Measurements from ENCODE around the gene PIK3R6. TPM values are rescaled to one million over a fixed set of nuclear protein-coding genes. Genes with fewer than 3 reads are reported as not detected.

Gene PIK3R6
- polyA plus RNA-seq, 1 experiment, result not detected

- no peak overlapping the region for H3K27ac ChIP-seq (ENCODE audit: low read depth, low read length)
- ChIA-PET CTCF (no interaction called here), POLR2A (no interaction called here)
- no peaks in the 10 kb centered on the region for H3K27me3 ChIP-seq (ENCODE audit: control insufficient read depth, insufficient read depth, low read length)
- no peak overlapping the region for H3K4me3 ChIP-seq (ENCODE audit: low read depth, low read length)
- DNase-seq (ENCODE audit: low read depth, low spot score), result no peak
- no peaks in the 10 kb centered on the region for H3K9me3 ChIP-seq (ENCODE audit: control insufficient read depth, insufficient read depth, low read length)
- TF ChIP-seq, protein P1, sequence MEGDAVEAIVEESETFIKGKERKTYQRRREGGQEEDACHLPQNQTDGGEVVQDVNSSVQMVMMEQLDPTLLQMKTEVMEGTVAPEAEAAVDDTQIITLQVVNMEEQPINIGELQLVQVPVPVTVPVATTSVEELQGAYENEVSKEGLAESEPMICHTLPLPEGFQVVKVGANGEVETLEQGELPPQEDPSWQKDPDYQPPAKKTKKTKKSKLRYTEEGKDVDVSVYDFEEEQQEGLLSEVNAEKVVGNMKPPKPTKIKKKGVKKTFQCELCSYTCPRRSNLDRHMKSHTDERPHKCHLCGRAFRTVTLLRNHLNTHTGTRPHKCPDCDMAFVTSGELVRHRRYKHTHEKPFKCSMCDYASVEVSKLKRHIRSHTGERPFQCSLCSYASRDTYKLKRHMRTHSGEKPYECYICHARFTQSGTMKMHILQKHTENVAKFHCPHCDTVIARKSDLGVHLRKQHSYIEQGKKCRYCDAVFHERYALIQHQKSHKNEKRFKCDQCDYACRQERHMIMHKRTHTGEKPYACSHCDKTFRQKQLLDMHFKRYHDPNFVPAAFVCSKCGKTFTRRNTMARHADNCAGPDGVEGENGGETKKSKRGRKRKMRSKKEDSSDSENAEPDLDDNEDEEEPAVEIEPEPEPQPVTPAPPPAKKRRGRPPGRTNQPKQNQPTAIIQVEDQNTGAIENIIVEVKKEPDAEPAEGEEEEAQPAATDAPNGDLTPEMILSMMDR (IDR thresholded peaks at IDR 0.05; ENCODE audit: low read depth, low read length), result no peak
Observed at GRCh38 chr17:8904686-8905085, 37.2 kb upstream of the PIK3R6 start.

DNA sequence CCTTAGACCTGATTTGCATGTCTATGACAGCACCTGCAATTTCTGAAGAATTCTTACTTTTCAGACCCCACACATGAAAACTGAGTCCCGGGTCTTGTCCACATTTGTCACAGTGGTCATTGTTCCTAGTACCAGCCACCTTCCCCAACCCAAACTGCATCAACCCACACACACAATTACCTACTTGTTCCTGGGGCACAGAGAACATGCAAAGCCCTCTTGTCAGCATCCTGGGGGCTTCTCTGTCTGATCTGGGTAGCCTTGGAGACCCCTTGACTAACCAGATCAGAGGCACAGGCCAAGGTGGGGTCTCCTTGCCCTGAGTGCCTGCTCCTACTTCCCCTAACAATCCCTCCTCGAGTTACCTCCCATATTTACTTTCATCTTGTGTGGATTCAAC lies 36.7 kb upstream of the PIK3R6 start:
- no peak overlapping the region for H3K4me3 ChIP-seq (ENCODE audit: low read depth, low read length)
- H3K27ac ChIP-seq (ENCODE audit: low read depth, low read length), result no peak overlapping the region
- TF ChIP-seq, protein P1 (IDR thresholded peaks at IDR 0.05; ENCODE audit: low read depth, low read length), result no peak
- no peak for DNase-seq (ENCODE audit: low read depth, low spot score)
- no peaks in the 10 kb centered on the region for H3K9me3 ChIP-seq (ENCODE audit: control insufficient read depth, insufficient read depth, low read length)
- no peaks in the 10 kb centered on the region for H3K27me3 ChIP-seq (ENCODE audit: control insufficient read depth, insufficient read depth, low read length)
- ChIA-PET CTCF (no interaction called here), POLR2A (no interaction called here)

GRCh38 chr17:8900626-8901585 lies 33.4 kb upstream of the PIK3R6 start:
- POLR2A ChIA-PET, result interaction anchor here (0.8 kb wide), 1 partner anchor 606 kb away, joined by 3 read pairs; the partner anchor contains the start of gene SLC25A35
- Histone ChIP-seq H3K4me3 (ENCODE audit: low read depth, low read length) (no peak overlapping the region), H3K27ac (ENCODE audit: low read depth, low read length) (no peak overlapping the region), H3K9me3 (ENCODE audit: control insufficient read depth, insufficient read depth, low read length) (no peaks in the 10 kb centered on the region), H3K27me3 (ENCODE audit: control insufficient read depth, insufficient read depth, low read length) (no peaks in the 10 kb centered on the region)
- CTCF ChIA-PET, result interaction anchor here (2.0 kb wide), 1 partner anchor 11 kb away, joined by 5 read pairs; no protein-coding TSS in a partner anchor
- DNase-seq (ENCODE audit: low read depth, low spot score), result no peak
- TF ChIP-seq, protein P1 (IDR thresholded peaks at IDR 0.05; ENCODE audit: low read depth, low read length), result no peak

GRCh38 chr17:8900207-8900606 lies 32.7 kb upstream of the PIK3R6 start:
- Histone ChIP-seq H3K27ac (ENCODE audit: low read depth, low read length) (no peak overlapping the region), H3K27me3 (ENCODE audit: control insufficient read depth, insufficient read depth, low read length) (no peaks in the 10 kb centered on the region), H3K9me3 (ENCODE audit: control insufficient read depth, insufficient read depth, low read length) (no peaks in the 10 kb centered on the region), H3K4me3 (ENCODE audit: low read depth, low read length) (no peak overlapping the region)
- DNase-seq (ENCODE audit: low read depth, low spot score), result no peak
- CTCF ChIA-PET, result no interaction called here
- POLR2A ChIA-PET, result interaction anchor here (0.8 kb wide), 1 partner anchor 605 kb away, joined by 3 read pairs; the partner anchor contains the start of gene SLC25A35
- TF ChIP-seq, protein P1 (IDR thresholded peaks at IDR 0.05; ENCODE audit: low read depth, low read length), result no peak

GRCh38 chr17:8898636-8899035 lies 31.2 kb upstream of the PIK3R6 start:
- H3K4me3 ChIP-seq (ENCODE audit: low read depth, low read length), result no peak overlapping the region

More at GRCh38 chr17:8898636-8899035, 31.2 kb upstream of the PIK3R6 start:
- no peaks in the 10 kb centered on the region for H3K27me3 ChIP-seq (ENCODE audit: control insufficient read depth, insufficient read depth, low read length)
- ChIA-PET CTCF (interaction anchor here (0.6 kb wide), 1 partner anchor 34 kb away, joined by 3 read pairs; no protein-coding TSS in a partner anchor), POLR2A (no interaction called here)
- no peak overlapping the region for H3K27ac ChIP-seq (ENCODE audit: low read depth, low read length)
- no peak for DNase-seq (ENCODE audit: low read depth, low spot score)
- TF ChIP-seq, protein P1 (IDR thresholded peaks at IDR 0.05; ENCODE audit: low read depth, low read length), result no peak
- no peaks in the 10 kb centered on the region; the same call in 1 of the 2 replicates for H3K9me3 ChIP-seq (ENCODE audit: control insufficient read depth, insufficient read depth, low read length)

Data from AG04450 (cell line).